ENCODE data around the gene ERBB3. TPM values are rescaled to one million over a fixed set of nuclear protein-coding genes. Genes with fewer than 3 reads are reported as not detected.

ERBB3 gene
- total RNA-seq, 1 experiment from 2014 or later: 56.5 TPM

- Histone ChIP-seq H2BK12ac (ENCODE audit: insufficient read length, low read depth, low read length) (no peak overlapping the region), H3K9me3 (ENCODE audit: control insufficient read depth, low read depth, low read length) (no peaks in the 10 kb centered on the region), H3T11ph (ENCODE audit: low read length) (no peak overlapping the region), H3K79me2 (ENCODE audit: insufficient read depth, low read length) (peaks cover 11% of the 10 kb centered on the region; the same call in 1 of the 2 replicates), H3K4me2 (ENCODE audit: insufficient read depth, insufficient read length, low read length) (peak overlapping the region; percentile 59), H3K18ac (ENCODE audit: insufficient read length, low read depth, low read length) (no peak overlapping the region), H2BK5ac (ENCODE audit: insufficient read length, low read length) (no peak overlapping the region), H3K56ac (ENCODE audit: insufficient read length, low read depth, low read length) (no peak overlapping the region), H3K23me2 (ENCODE audit: insufficient read length, low read depth, low read length, poor library complexity, severe bottlenecking) (no peaks in the 10 kb centered on the region), H3K14ac (ENCODE audit: insufficient read depth, low read length) (no peak overlapping the region), H2AK5ac (ENCODE audit: insufficient read length, low read length) (no peak overlapping the region), H2BK20ac (ENCODE audit: low read depth, low read length, poor library complexity, severe bottlenecking) (no peak overlapping the region), H3K27me3 (ENCODE audit: insufficient read depth, low read length) (no peaks in the 10 kb centered on the region), H2AFZ (ENCODE audit: low read length) (no peak overlapping the region), H2BK15ac (ENCODE audit: low read depth, low read length) (no peak overlapping the region), H4K5ac (ENCODE audit: insufficient read length, low read depth, low read length) (no peak overlapping the region), H2BK120ac (ENCODE audit: low read depth, low read length, poor library complexity, severe bottlenecking) (no peak overlapping the region), H3K4ac (ENCODE audit: low read depth, low read length) (no peak overlapping the region), H3K4me1 (ENCODE audit: insufficient read depth, low read length) (no peaks in the 10 kb centered on the region; the same call in 1 of the 2 replicates), H4K91ac (ENCODE audit: insufficient read length, low read depth, low read length) (no peak overlapping the region), H3K27ac (ENCODE audit: insufficient read length, low read depth, low read length) (no peak overlapping the region), H3K9ac (ENCODE audit: extremely low read depth, insufficient read length, low read length) (peak overlapping the region; percentile 97), H3K23ac (ENCODE audit: insufficient read length, low read depth, low read length) (no peak overlapping the region), H3K79me1 (ENCODE audit: insufficient read depth, low read depth, low read length, poor library complexity, severe bottlenecking) (no peaks in the 10 kb centered on the region), H4K8ac (replicated peaks; ENCODE audit: insufficient read length, low read depth, low read length) (no peak overlapping the region), H4K20me1 (ENCODE audit: control insufficient read depth, insufficient read depth, insufficient read length) (peaks cover 3% of the 10 kb centered on the region)
- TF ChIP-seq CTCF (conservative IDR thresholded peaks at IDR 0.05): no peak
- Mint-ChIP-seq H3K4me1 (peaks cover 26 to 28% of the 10 kb centered on the region in 2 experiments), H3K36me3 (ENCODE audit: insufficient read depth in 1 of 3, low read depth in 3 of 3) (peaks cover 23 to 39% (median 31%) of the 10 kb centered on the region in 3 experiments), H3K27ac (peak overlapping the region; percentile 42 to 99 (median 97)), H3K27me3 (ENCODE audit: low read depth) (no peaks in the 10 kb centered on the region), H3K9me3 (peaks cover 0 to 3% of the 10 kb centered on the region in 2 experiments; a peak in 2 of 5 replicates), H3K4me3 (peak overlapping the region; percentile 98)
- WGBS (ENCODE audit: extremely low coverage, insufficient read length, low lambda C conversion rate): no CpG with 5 or more reads among the region's 9 CpGs
- DNase-seq: no peak
These were observed 37.1 kb upstream of the ERBB3 start for GRCh38 chr12:56042843-56043242.
